Activated CD8-positive, alpha-beta T cell treated with anti-CD3 and anti-CD28 coated beads for 36 hours (primary cell): Measurements from ENCODE around the gene DGAT2. TPM values are rescaled to one million over a fixed set of nuclear protein-coding genes. Genes with fewer than 3 reads are reported as not detected.

Experiments
- ATAC-seq: fragments of 200-7000 bp; cut with Tn5 transposase; one replicate; pipeline ENCODE4 v1.10.0; 2021; ENCODE audit warnings: mild to moderate bottlenecking, moderate library complexity
- CTCF ChIA-PET: fragments of 350-600 bp; sonication (Branson Sonifier 250); formaldehyde crosslinking; loops from one replicate; lab custom pipeline; 2021; ENCODE audit warnings: antibody characterized with exemption; lab: Charles Lee
- POLR2A ChIA-PET: fragments of 350-600 bp; sonication (Branson Sonifier 250); formaldehyde crosslinking; loops from one replicate; lab custom pipeline; 2021; ENCODE audit warnings: antibody characterized with exemption; lab: Charles Lee
- DNase-seq: peaks from one replicate; pipeline ENCODE4 v3.0.0-alpha.2; 2020
- H3K27ac Mint-ChIP-seq: one replicate; pipeline ENCODE4 v1.8.0; 2021; ENCODE audit warnings: mild to moderate bottlenecking, mixed read lengths
- H3K27me3 Mint-ChIP-seq: one replicate; pipeline ENCODE4 v1.8.0; 2021; ENCODE audit warnings: mixed read lengths
- H3K36me3 Mint-ChIP-seq: one replicate; pipeline ENCODE4 v1.8.0; 2021; ENCODE audit warnings: low read depth, mixed read lengths
- H3K4me1 Mint-ChIP-seq: one replicate; pipeline ENCODE4 v1.8.0; 2021; ENCODE audit warnings: low read depth, mixed read lengths
- H3K4me3 Mint-ChIP-seq: one replicate; pipeline ENCODE4 v1.8.0; 2021; ENCODE audit warnings: mild to moderate bottlenecking, moderate library complexity, mixed read lengths
- H3K9me3 Mint-ChIP-seq: one replicate; pipeline ENCODE4 v1.8.0; 2021; ENCODE audit warnings: mixed read lengths
- CTCF ChIP-seq: fragments of 200-600 bp; IDR thresholded peaks from one replicate; pipeline ENCODE4 v1.8.0; 2022; ENCODE audit warnings: antibody characterized with exemption, mild to moderate bottlenecking
- intact Hi-C: fragments of 100-400 bp; cut with micrococcal nuclease; formaldehyde crosslinking; loops from one replicate; pipeline ENCODE4 v1.10.0; 2022
- total RNA-seq, 2 experiments: library from RNA; stranded (reverse); gene quantifications; one replicate each; pipeline ENCODE4 v1.2.3, GENCODE V29; 2021

Gene DGAT2
- total RNA-seq, 2 experiments from 2014 or later = 1.7 to 1.8 TPM

DNA sequence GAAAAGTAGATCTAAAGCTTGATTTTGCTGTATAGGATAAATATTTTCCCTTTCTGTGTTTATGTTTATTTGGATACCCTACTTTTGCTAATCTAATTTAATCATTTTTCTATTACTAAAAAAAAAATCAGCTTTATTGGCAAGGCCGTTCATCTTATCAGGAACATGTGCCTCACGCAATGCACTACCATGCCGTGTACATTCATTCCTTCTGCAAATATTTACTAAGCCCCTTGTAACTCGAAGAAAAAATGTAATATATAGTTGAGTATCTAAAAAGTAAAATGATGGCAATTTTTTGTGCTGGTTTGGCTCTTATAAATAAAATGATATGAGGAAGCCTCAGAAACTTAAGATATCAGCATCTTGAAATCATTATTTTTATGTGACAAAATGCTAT lies 55.4 kb downstream of the DGAT2 start:
- Mint-ChIP-seq H3K27me3 (no peaks in the 10 kb centered on the region), H3K4me1 (peaks cover 29% of the 10 kb centered on the region), H3K36me3 (peaks cover 17% of the 10 kb centered on the region), H3K27ac (no peak overlapping the region), H3K4me3 (no peak overlapping the region), H3K9me3 (no peaks in the 10 kb centered on the region)
- TF ChIP-seq CTCF = no peak
- ATAC-seq (no peak), DNase-seq (no peak)
- intact Hi-C loops = no loop called here
- CTCF ChIA-PET = interaction anchor here (0.9 to 3.2 kb wide), 3 partner anchors 21 to 44 kb away, joined by 3 to 9 read pairs (median 9); no protein-coding TSS in a partner anchor
- POLR2A ChIA-PET = interaction anchor here (0.8 kb wide), 1 partner anchor 10 kb away, joined by 3 read pairs; no protein-coding TSS in a partner anchor

GRCh38 chr11:75826461-75827230 lies 58.1 kb downstream of the DGAT2 start:
- H3K9me3 Mint-ChIP-seq = no peaks in the 10 kb centered on the region
- no peak for DNase-seq
- no peak overlapping the region for H3K27ac Mint-ChIP-seq
- no peak for TF ChIP-seq CTCF
- ChIA-PET CTCF (interaction anchor here (2.0 kb wide), 1 partner anchor 23 kb away, joined by 5 read pairs; no protein-coding TSS in a partner anchor), POLR2A (interaction anchor here (0.6 kb wide), 1 partner anchor 10 kb away, joined by 4 read pairs; no protein-coding TSS in a partner anchor)
- peaks cover 15% of the 10 kb centered on the region for H3K36me3 Mint-ChIP-seq
- peaks cover 24% of the 10 kb centered on the region for H3K4me1 Mint-ChIP-seq
- H3K27me3 Mint-ChIP-seq = no peaks in the 10 kb centered on the region
- no peak overlapping the region for H3K4me3 Mint-ChIP-seq
- no peak for ATAC-seq
- intact Hi-C loops = no loop called here

DNA sequence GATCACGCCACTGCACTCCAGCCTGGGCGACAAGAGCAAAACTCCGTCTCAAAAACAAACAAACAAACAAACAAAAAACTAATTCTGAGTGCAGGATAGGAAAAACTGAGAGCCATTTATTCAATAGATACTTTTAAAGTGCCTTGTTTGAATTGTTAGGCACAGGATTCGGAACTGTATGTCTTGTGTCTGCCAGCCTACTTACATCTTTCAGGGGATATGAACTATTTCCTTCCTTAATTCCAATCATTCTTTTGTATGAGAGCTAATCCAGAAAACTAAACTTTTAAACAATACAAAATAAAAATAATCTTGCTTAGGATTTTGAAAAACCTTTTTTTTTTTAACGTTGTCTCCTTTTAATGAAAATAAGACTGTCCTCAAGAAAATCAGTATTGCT lies 59.0 kb downstream of the DGAT2 start:
- H3K4me3 Mint-ChIP-seq = no peak overlapping the region
- no peak for TF ChIP-seq CTCF
- no peaks in the 10 kb centered on the region for H3K9me3 Mint-ChIP-seq
- intact Hi-C loops = no loop called here
- ChIA-PET CTCF (interaction anchor here (2.0 kb wide), 1 partner anchor 24 kb away, joined by 5 read pairs; no protein-coding TSS in a partner anchor), POLR2A (no interaction called here)
- H3K27me3 Mint-ChIP-seq = no peaks in the 10 kb centered on the region
- H3K27ac Mint-ChIP-seq = no peak overlapping the region
- no peak for ATAC-seq
- H3K4me1 Mint-ChIP-seq = peaks cover 19% of the 10 kb centered on the region
- H3K36me3 Mint-ChIP-seq = peaks cover 12% of the 10 kb centered on the region
- no peak for DNase-seq

DNA sequence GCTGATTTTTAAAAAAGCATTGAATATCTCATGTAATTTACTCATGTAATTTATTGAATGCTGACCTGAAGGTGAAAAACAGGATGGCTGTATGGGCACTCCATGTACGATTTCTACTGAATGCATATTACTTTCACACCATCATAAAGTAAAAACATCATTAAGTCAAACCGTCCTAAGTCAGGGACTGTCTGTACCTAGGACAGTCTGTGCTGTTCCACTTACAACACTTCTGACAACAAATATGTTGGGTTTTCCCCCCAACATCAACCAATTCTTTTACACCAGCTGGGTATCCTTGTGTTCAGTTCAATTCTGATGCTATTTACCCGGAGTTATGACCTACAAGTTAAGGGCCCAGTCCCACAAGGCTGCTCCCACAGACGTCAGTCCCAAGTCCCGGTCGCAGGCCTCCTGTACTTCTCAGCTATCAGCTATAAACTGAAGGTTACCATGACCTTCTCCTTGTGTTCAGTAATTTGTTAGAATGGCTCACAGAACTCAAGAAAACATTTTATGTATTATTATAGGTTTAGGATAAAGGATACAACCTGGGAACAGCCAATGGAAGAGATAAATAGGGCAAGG lies 63.4 kb downstream of the DGAT2 start:
- H3K4me1 Mint-ChIP-seq = peaks cover 7% of the 10 kb centered on the region

More for the DNA sequence above, 63.4 kb downstream of the DGAT2 start:
- TF ChIP-seq CTCF = no peak
- CTCF ChIA-PET = interaction anchor here (1.2 to 2.8 kb wide), 3 partner anchors 29 to 65 kb away, joined by 3 to 16 read pairs (median 7); no protein-coding TSS in a partner anchor
- POLR2A ChIA-PET = no interaction called here
- Mint-ChIP-seq H3K36me3 (peaks cover 4% of the 10 kb centered on the region), H3K9me3 (no peaks in the 10 kb centered on the region), H3K27ac (no peak overlapping the region), H3K4me3 (no peak overlapping the region), H3K27me3 (no peaks in the 10 kb centered on the region)
- ATAC-seq = no peak
- no peak for DNase-seq
- intact Hi-C loops = no loop called here
